ENCODE results near the gene OR8D1.

Gene OR8D1

DNA sequence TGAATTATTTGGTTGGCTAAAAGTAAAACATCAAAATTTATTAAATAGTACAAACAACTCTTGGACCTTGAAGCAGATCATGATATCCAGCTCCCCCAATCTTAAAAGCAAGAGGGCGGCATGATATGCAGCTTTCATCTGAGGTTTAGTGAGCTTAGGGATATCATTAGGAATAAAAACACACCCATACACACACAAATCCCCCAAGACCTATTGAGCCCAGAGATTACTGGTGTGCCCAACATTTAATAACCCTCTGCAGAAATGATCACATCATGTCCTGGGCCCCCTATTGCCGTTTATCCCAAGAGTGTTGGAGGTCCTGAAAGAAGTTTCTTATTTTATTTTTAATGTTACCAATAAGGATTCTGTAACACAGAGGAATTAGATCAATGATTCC is at the start of gene OR8D1:
Gene OR8D1, minus strand, starts transcription at position 101 of the 400 bp plus-strand sequence. CDS start 3,183 bp downstream, outside the sequence.
- DNase-seq, result no peak

DNA sequence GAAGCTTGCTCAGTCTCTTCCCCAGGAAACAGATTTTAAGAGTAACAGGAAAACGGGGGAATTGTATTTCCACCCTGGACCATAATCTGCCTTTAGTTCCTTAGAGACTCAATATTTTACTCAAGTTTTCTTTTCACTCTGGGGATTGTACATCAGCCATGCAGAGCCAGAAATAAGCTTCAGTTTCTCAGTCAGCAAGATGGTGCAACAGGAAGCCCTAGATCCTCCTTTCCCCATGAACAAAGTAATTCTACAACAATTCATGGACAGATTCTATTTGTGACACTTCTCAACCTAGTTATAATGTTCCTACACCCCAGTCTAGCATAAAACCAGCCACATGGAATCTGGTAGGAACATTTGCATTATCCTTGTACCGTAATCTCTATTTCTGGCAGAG is 45.8 kb upstream of the OR8D1 start:
- peak in 1 of 2 donors; percentile 0 for DNase-seq

DNA sequence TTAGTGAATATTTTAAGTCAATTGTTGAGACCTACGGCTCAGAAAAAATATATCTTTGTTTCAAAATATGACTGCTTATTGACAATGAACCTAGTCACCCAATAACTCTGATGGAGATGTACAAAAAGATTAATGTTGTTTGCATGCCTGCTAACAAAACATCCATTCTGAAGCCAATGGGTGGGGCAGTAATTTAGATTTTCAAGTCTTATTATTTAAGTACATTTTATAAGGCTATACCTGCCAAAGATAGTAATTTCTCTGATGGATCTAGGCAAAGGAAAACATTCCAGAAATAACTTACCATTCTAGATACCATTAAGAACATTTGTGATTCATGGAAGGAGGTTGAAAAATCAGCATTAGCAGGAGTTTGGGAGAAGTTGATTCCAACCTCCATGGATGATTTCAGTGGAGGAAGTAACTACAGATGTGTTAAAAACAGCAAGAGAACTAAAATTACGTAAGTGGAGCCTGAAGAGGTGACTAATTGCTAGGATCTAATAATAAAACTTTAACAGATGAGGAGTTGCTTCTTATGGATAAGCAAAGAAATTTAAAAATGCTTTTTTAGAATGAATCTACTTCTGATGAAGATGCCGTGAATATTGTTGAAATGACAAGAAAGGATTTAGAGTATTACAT is 32.7 kb upstream of the OR8D1 start:
- peak; percentile 26 for DNase-seq

DNA sequence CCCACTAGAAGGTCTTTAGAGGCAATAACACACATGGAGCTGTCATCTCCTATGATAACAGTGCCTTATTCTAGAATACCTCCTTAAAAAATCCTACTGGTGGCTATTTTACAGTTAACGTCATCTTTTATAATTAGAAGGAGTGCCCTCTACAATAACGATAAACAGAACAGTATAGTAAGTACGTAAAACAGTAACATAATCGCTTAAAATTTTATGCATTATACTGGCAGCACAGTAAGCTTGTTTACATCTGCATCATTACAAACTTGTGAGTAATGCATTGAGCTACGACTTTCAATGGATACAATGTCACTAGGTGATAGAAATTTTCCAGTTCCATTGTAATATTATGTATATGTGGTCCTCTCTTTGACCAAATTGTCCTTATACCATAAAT is 30.6 kb upstream of the OR8D1 start:
- no peak for DNase-seq

DNA sequence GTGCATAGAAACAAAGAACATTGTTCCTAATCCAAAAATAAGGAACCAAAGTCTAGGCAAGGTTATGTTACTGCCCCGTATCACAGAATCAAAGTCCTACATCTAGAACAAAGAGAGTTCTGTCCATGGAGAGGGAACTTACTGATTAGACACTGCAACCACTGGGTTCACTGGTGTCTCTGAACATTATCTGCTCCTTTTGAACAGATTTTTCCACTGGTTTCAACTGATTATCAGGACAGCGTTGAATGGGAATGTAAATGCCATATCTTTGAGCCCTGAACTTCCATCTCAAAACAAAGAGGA is 26.3 kb upstream of the OR8D1 start:
- no peak for DNase-seq

DNA sequence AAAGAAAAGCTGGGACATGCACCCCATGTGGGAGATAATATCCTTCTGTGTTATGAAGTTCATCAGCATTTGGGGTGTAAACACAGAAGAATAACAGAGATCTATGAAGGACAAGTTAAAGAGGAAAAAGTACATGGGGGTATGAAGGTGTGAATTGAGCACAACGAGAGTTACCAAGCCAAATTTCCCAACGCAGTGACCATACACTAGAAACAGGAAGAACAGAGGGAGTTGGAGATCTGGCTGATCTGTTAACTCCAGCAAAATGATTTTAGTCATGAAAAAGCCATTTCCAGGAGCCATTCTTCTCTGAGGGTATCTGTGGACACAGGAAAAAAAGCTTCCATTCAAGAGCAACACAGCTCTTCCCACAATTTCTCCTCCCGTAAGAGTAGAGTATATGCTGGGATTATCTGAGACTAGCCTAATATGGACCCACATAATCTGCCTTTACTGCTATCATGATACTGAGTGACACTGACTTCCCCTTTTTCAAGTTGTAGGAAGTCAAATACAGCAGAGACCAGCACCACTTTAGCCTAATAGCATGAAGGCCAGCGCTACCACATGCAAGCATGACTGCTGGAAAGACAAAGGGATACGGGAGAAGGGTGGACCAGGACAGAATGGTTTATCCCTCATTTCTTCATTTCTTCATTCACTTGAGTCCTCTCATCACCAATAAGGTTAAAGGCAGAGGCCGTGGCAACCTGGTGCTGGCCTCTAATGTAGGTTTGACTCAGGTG is 25.8 kb upstream of the OR8D1 start:
- DNase-seq, result peak in 1 of 2 donors; percentile 30

DNA sequence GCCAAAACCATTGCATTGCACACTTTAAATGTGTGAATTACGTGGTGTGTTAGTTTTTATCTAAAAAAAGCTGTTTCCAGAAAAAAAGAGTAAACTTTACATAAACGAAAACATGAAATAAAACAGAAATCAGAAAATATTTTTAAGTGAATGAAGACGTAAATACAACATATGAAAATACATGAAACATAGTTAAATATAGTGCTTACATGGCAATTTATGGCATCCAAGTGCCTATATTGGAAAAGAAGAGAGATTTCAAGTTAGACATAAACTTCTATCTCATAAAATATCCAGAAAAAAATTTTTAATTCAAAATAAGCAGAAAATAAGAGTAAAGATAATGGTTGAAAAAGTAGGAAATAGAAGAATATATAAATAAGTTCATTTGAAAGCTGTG is 18.1 kb upstream of the OR8D1 start:
- no peak for DNase-seq

DNA sequence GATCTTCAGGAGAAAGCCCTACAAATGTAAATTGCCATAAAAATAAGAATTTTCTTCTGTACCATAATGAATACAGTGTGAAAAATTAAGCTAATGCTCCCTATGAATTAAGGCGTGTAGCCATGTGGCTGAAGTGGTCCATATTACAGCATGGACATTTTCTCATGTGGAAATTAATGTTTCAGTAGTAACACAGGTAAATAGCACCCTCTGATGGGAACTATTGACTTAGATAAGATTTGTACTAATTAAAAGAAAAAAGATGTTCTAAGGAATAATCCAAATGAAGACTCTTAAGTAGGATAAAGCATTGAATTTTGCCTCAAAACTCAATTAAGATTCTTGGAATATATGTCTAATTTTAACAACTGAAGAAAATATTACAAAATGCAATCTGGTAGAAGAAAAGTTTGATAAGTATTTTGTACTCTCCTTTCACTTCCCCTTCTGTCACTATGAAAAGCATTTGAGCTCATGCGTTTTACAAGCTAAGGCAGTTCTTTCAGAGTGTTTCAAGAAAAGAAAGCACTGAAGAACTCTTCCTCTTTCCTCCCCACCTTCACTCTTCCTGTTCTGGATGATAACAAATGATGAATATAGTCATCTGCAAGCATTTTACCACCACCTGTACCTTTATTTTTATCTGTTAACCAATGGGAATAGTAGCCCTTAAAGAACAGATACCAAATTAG is 16.2 kb upstream of the OR8D1 start:
- peak; percentile 38 to 61 for DNase-seq

DNA sequence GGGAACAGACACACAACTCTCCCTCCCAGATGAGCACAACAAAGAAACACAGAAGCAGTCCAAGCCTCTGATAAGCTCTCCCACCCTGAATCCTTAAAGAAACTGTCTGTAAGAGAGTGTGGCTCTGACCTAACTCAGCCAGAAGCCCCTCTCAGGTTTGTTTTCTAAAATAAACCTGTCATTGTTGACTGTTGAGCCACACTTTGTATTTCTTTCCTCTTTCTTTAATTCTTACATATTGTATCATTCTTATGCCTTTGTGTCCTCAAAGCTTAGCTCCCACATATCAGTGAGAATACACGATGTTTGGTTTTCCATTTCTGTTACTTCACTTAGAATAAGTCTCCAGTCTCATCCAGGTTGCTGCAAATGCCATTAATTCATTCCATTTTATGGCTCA is 14.0 kb upstream of the OR8D1 start:
- no peak for DNase-seq

DNA sequence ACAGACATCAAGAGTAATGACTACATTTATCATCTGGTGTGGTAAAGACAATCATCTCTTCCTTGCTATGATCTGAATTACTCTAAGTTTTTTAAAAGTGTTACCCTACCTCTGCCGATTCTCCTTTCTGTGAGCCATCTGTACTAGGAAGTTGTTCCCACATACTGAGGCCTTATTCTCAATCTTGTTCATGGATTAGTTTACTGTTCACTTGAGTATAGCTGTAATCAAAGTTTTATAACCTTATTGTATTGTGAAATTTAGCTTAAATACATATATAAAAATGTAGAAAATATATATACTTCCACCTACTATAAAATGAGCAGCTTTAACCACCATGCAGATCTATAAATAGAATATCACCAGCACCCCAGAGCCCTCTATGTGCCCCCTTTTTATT is 8.6 kb upstream of the OR8D1 start:
- DNase-seq, result no peak

DNA sequence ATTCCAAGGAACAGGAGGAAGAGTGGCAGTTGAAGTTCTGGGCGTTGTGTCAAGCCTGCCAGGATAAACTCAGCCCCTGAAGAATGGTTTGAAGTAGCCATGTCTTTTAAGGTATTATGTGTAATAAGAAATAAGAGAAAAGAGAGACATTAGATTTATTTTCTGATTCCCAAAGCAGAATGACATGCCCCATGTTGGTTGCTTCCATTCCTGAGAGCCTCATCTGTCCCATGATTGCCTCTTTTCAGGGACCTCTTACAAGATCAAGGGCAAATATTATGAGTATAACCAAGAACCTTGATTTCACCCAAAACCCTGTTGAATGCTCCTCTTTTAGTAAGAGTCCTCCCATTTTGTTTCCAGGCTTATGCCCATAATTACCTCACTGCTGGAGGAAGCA is 6.3 kb upstream of the OR8D1 start, which contains the start of gene OR8D2:
Gene OR8D2, minus strand, starts transcription at position 101 of the 400 bp plus-strand sequence. Its CDS starts 0 bp downstream, at position 101.
- DNase-seq, result no peak

DNA sequence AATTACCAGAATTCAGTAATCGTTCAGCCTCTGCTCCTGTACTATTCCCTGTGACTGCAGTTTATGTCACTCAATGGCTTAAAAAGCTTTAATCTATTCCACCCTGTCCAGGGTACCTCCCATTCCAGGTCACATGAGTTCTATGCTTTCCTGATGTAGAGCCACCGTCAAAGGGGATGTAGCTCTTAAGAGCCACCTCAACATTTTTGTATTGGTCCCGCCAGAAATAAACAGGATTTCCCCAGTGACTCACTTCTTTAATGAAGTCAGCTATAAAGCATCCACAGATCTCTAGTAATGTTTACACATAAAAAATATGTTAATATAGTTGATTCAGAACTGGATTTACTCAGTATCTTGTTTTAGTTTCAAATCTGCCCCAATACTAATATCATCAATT is 1.3 kb upstream of the OR8D1 start:
- peak in 1 of 2 donors; percentile 13 for DNase-seq

DNA sequence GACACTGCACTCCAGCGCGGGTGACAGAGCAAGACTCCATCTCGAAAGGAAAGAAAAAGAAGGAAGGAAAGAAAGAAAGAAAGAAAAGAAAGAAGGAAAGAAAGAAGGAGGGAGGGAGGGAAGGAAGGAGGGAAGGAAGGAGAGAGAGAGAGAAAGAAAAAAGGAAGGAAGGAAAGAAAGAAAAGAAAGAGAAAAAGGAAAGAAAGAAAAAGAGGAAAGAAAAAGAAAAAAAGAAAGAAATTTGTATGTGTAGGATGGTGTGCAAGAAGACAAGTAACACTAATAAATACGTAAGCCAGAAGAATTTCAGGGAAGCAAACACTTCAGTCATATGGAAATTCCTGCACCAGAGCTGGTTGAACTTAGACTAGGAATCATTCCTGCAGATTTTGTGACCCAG is 618 bp downstream of the OR8D1 start:
- no peak for DNase-seq

DNA sequence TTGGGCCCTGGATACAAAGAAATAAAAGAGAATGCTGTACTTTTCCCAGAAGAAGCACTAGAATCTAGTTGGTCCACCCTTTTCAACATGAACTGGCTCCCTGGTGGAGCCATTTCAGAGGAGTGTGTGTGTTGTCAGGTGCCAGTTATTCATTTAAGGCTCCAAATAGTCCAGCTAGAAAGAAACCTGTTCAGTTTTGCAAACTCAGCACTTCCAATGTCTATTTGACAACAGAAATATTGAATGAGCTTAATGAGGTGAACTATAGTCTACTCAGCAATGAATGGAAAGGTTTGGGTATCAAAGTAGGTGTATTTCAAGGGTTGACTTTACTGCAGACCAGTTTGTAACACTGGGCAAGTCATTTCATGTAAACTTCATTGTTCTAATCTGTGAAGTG is 2.1 kb downstream of the OR8D1 start:
- DNase-seq, result no peak

DNA sequence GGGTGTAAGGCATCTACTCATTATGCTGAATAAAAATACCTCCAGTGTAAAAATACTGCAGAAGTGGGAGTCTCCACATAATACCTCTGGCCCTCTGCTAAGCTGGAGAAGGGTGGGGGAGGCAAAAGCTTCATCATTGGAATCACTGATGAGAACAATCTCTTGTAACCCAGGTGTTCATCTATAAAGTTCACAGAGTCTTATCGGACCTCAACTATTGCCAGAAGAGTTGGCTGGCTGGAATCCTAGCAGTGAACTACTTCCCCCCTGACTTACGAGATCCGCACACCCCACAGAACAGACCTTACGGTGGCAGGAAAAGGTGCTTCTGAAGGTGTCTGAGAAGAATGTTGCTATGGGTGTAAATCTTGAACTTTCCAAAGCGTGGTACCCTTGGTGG is 2.5 kb downstream of the OR8D1 start:
- no peak for DNase-seq

DNA sequence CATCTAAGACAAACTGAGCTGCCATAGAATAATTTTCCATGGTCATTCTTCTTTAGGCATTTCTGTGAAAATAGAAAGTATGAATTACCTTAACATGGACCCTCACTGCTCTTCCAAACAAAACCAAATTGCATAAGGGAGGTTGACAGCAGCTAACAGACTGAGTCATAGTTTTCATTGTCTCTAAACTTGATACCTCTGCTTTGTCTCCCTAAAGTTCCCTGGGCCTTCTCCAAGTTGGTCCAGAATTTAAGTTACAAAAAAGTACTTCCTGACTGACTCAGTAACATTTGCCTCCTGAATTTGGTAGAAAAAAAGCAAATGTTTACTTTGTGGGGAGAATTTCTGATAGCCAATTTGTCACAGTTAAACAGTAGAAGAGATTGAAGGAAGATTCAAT is 3.0 kb downstream of the OR8D1 start:
- no peak for DNase-seq

DNA sequence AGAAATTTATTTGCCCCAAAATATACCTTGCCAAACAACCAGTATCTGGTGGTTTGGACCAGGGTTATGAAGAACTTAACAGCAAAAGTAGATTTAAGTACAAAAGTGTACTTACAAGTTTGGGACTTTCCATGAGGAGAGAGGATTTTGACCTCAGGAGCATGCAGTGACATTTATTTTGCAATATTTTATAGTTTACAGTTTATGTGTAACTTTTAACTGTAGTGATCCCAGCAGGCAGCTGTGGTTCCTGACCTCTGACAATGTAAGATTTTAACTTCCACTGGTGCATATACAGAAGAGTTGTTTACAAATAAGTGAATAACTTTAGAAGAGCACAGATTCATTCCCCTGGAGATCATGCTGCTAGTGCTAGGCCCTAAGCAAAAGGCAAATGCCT is 6.7 kb downstream of the OR8D1 start:
- no peak for DNase-seq

DNA sequence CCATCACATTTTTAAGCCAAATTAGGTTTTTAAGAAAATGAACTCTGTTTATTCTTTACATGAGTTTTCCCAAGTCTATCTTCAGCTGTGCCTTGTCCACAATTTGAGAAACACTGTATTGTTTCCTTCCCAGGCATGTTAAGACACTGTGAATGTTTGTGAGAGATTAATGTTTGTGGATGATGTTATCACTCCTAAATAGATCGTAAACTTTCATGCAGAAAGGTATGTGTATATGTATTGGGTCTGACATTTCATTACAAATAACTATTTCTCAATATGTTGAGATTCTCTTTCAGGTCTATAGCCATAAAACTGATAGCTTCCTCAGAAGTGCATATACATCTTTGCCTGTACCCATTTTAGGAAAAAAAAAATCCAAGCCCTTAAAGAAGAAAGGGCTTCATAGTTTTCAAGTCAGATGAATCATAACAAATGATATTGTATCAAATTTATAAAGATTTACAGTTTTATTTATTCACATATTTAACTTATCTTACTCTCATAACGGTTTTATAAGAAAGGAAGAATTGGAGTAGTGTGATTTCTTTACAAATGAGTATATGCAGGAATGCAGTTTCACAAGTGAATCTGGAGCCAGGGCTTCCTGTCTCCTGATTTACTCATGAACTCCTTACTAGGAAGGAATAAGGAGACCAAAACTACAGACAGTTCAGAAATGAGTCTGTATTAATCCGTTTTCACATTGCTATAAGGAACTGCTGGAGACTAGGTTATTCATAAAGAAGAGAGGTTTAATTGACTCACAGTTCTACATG is 11.2 kb downstream of the OR8D1 start:
- DNase-seq, result no peak

DNA sequence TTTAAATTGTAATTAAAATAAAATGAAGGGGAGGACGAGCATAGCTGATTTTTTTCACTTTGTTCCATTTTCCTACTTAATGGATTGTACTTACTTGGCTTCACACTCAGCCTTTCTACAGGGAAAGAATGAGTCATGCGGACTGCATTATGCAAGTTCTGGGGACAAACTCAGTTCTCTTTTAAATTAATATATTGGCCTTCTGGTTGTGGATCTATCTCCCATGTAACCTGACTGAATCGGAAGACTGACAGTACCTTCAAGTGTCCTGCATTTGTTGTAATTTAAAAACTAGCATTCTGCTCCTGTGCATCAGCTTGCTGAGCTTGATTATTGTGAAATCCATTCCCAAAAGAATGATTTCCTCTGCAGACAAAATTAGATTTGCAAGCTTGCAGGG is 12.2 kb downstream of the OR8D1 start:
- peak in 1 of 2 donors; percentile 52 for DNase-seq

DNA sequence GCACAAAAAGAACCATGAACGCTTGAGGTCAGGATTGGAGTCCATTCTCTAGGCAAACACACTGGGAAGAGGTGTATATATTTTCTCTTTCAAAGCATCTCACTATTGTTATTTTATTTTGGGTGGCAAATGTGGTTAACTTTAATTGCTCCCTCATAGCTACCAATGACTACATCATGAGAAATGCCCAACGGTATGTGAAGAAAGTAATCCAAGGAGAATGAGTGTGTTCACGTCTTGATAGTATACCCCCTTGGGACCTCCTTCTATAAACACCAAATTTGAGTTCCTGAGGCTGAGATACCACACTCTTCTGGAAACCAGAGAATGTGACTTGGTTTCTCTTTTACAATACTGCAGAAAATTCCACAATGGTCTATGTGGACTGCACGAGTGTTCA is 15.8 kb downstream of the OR8D1 start:
- DNase-seq, result no peak

DNA sequence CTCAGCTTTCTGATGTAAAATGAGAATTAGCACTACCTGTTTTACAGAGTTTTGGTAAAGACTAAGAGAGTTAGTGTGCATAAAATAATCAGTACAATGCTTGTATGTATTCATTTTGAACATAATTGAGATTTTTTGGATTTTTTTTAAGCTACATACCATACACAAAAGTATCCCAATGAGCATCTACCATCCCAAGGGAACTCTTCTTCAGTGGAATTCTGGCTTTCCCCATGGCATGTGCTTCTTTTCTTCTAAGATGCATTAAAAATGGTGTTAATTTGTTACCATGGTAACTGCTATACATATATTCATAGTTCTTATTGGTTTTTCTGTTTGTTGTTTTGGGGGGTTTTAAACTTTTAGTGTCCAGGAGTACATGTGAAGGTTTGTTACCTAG is 17.7 kb downstream of the OR8D1 start:
- DNase-seq, result no peak

DNA sequence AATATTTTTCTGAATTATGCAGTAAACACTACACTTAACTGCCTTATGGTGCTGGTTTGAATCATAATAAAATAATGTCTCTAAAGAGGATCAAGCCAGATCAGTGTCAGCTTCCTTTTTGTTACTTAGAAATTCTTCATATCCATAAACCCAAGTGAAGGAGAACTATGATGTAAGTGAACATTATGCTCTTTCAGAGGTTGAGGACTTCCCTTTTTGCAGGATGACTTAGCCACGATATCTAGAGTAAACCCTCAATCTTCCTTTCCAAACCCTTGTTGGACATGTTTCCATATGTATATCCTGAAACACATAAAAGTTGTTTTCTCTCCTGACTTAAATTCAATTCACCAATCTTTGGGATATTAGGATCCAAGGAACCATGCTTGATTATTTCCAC is 19.1 kb downstream of the OR8D1 start:
- peak; percentile 32 to 41 for DNase-seq

DNA sequence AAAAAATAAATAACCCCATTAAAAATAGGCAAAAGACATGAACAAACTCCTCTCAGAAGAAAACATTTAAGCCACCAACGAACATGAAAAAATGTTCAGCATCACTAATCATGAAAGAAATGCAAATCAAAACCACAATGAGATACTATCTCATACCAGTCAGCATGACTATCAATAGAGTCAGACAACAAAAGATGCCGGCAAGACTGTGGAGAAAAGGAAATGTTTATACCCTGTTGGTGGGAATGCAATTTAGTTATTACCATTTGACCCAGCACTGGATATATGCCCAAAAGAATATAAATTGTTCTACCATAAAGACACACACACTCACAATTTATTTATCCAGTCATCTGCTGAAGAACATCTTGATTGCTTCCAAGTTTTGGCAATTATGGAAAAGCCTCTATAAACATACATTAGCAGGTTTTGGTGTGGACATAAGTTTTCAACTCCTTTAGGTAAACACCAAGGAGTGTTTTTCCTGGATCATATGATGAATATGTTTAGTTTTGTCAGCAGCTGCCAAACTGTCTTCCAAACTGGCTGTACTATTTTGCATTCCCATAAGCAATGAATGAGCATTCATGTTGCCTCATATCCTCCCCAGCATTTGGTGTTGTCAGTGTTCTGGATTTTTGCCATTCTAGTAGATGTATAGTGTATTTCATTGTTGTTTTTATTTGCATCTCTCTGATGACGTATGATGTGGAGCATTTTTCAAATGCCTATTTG is 28.0 kb downstream of the OR8D1 start:
- no peak for DNase-seq

Data from inflammatory macrophage treated with lipopolysaccharide for 1 hour (primary cell).